Neural progenitor cell (in vitro differentiated cells): ENCODE measurements around the gene GALC. TPM values are rescaled to one million over a fixed set of nuclear protein-coding genes. Genes with fewer than 3 reads are reported as not detected.
A peak's percentile ranks its signal among the peaks of the same experiment; 100 is the strongest.

Experiments used
- DNase-seq: peaks from one replicate; pipeline ENCODE4 v3.0.0-alpha.2; 2016; ENCODE audit warnings: low spot score
- H2AFZ ChIP-seq: fragments of 200-600 bp; sonication (generic); replicated peaks from 2 replicates; pipeline ENCODE4 v1.6.1; 2016; ENCODE audit warnings: antibody characterized with exemption
- H3F3A ChIP-seq: fragments of 200-600 bp; sonication (generic); 2 replicates; pipeline ENCODE4 v1.6.1; 2016; ENCODE audit warnings: antibody characterized with exemption, low read depth
- H3K27ac ChIP-seq: fragments of 200-600 bp; sonication (generic); 2 replicates; pipeline ENCODE4 v1.5.1; 2016; ENCODE audit warnings: mild to moderate bottlenecking
- H3K27me3 ChIP-seq: fragments of 200-600 bp; sonication (generic); 2 replicates; pipeline ENCODE4 v1.6.1; 2016; ENCODE audit warnings: mild to moderate bottlenecking, moderate library complexity
- H3K36me3 ChIP-seq: fragments of 200-600 bp; sonication (generic); 2 replicates; pipeline ENCODE4 v1.5.1; 2016
- H3K4me1 ChIP-seq: fragments of 200-600 bp; sonication (generic); 2 replicates; pipeline ENCODE4 v1.6.1; 2016; ENCODE audit warnings: mixed run types
- H3K4me2 ChIP-seq: fragments of 200-600 bp; sonication (generic); 2 replicates; pipeline ENCODE4 v1.6.1; 2016
- H3K4me3 ChIP-seq: fragments of 200-600 bp; sonication (generic); 2 replicates; pipeline ENCODE4 v1.5.1; 2016
- H3K79me2 ChIP-seq: fragments of 200-600 bp; sonication (generic); 2 replicates; pipeline ENCODE4 v1.6.1; 2016; ENCODE audit warnings: low read depth
- H3K9ac ChIP-seq: fragments of 200-600 bp; sonication (generic); 2 replicates; pipeline ENCODE4 v1.6.1; 2016
- H3K9me3 ChIP-seq: fragments of 200-600 bp; sonication (generic); 2 replicates; pipeline ENCODE4 v1.5.1; 2016; ENCODE audit warnings: low read depth
- H4K20me1 ChIP-seq: fragments of 200-600 bp; sonication (generic); 2 replicates; pipeline ENCODE4 v1.6.1; 2016; ENCODE audit warnings: low read depth
- H3K27ac Mint-ChIP-seq: 3 replicates; pipeline ENCODE4 v1.8.0; 2021; ENCODE audit warnings: mixed read lengths
- H3K27me3 Mint-ChIP-seq: 2 replicates; pipeline ENCODE4 v1.8.0; 2022; ENCODE audit warnings: low read depth, mild to moderate bottlenecking, inconsistent platforms, moderate library complexity, mixed read lengths; ENCODE audit not compliant: insufficient read depth
- H3K36me3 Mint-ChIP-seq: 3 replicates; pipeline ENCODE4 v1.8.0; 2021; ENCODE audit warnings: mixed read lengths
- H3K4me1 Mint-ChIP-seq: 3 replicates; pipeline ENCODE4 v1.8.0; 2021; ENCODE audit warnings: mixed read lengths
- H3K4me3 Mint-ChIP-seq: 3 replicates; pipeline ENCODE4 v1.8.0; 2021; ENCODE audit warnings: mild to moderate bottlenecking, moderate library complexity, mixed read lengths
- H3K9me3 Mint-ChIP-seq: 3 replicates; pipeline ENCODE4 v1.8.0; 2020; ENCODE audit warnings: mixed read lengths
- EZH2 ChIP-seq: fragments of 200-600 bp; sonication (generic); IDR thresholded peaks from 2 replicates; pipeline ENCODE4 v1.6.1; 2017; ENCODE audit warnings: antibody characterized with exemption, mild to moderate bottlenecking, moderate library complexity
- EZH2phosphoT487 ChIP-seq: fragments of 200-600 bp; sonication (generic); IDR thresholded peaks from 2 replicates; pipeline ENCODE4 v1.6.1; 2017; ENCODE audit warnings: antibody characterized with exemption
- total RNA-seq: library from RNA; depleted of rRNA; stranded (reverse); fragments of >200 nt; gene quantifications from 2 replicates; pipeline ENCODE4 v1.2.3, GENCODE V29; 2015; ENCODE audit warnings: low replicate concordance
- TF ChIP-seq, protein P1 (sequence below): fragments of 200-600 bp; sonication (generic); IDR thresholded peaks from 2 replicates; pipeline ENCODE4 v1.5.1; 2017; ENCODE audit warnings: antibody characterized with exemption, mild to moderate bottlenecking

Gene GALC
- total RNA-seq, 1 donor from 2014 or later: 30.8 TPM

DNA sequence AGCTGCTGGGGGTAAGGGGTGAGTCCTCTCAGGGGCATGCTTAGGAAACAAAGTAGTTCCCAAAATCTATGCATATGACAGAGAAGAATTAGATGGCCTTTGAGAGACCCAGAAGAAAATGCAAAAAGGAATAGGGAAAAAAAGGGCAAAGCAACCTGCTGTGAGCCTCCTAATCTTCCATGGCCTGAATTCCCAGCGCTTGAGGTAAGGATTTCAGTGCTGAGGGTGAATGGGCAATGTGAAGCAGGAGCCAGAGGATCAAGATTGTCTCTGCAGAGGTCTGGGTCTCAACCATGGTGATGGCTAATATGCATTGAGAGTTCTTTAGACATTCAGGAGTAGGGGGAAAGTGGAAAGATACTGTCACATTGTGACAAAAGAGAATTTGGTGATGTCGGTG lies 43.4 kb upstream of the GALC start:
- Mint-ChIP-seq H3K27ac (peak overlapping the region; percentile 82), H3K4me3 (no peak overlapping the region), H3K36me3 (no peaks in the 10 kb centered on the region), H3K4me1 (peaks cover 23% of the 10 kb centered on the region), H3K27me3 (no peaks in the 10 kb centered on the region), H3K9me3 (peaks cover 4% of the 10 kb centered on the region)
- peak; percentile 7 for DNase-seq
- no peaks in the 10 kb centered on the region for H3K9me3 ChIP-seq
- H2AFZ ChIP-seq: peak overlapping the region; percentile 10
- peak overlapping the region; percentile 24 for H3K4me2 ChIP-seq
- H3F3A ChIP-seq: no peaks in the 10 kb centered on the region
- no peak overlapping the region for H3K4me3 ChIP-seq
- no peak for TF ChIP-seq EZH2
- TF ChIP-seq, protein P1, sequence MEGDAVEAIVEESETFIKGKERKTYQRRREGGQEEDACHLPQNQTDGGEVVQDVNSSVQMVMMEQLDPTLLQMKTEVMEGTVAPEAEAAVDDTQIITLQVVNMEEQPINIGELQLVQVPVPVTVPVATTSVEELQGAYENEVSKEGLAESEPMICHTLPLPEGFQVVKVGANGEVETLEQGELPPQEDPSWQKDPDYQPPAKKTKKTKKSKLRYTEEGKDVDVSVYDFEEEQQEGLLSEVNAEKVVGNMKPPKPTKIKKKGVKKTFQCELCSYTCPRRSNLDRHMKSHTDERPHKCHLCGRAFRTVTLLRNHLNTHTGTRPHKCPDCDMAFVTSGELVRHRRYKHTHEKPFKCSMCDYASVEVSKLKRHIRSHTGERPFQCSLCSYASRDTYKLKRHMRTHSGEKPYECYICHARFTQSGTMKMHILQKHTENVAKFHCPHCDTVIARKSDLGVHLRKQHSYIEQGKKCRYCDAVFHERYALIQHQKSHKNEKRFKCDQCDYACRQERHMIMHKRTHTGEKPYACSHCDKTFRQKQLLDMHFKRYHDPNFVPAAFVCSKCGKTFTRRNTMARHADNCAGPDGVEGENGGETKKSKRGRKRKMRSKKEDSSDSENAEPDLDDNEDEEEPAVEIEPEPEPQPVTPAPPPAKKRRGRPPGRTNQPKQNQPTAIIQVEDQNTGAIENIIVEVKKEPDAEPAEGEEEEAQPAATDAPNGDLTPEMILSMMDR: no peak
- TF ChIP-seq EZH2phosphoT487: no peak
- H3K36me3 ChIP-seq: no peaks in the 10 kb centered on the region
- peaks cover 15% of the 10 kb centered on the region for H3K4me1 ChIP-seq
- no peaks in the 10 kb centered on the region for H4K20me1 ChIP-seq
- no peak overlapping the region for H3K27ac ChIP-seq
- no peaks in the 10 kb centered on the region for H3K27me3 ChIP-seq
- no peak overlapping the region for H3K9ac ChIP-seq
- no peaks in the 10 kb centered on the region for H3K79me2 ChIP-seq

- Mint-ChIP-seq H3K36me3 (no peaks in the 10 kb centered on the region), H3K4me1 (peaks cover 23% of the 10 kb centered on the region), H3K27ac (no peak overlapping the region), H3K9me3 (peaks cover 4% of the 10 kb centered on the region), H3K27me3 (peaks cover 2% of the 10 kb centered on the region), H3K4me3 (no peak overlapping the region)
- Histone ChIP-seq H3F3A (no peaks in the 10 kb centered on the region), H3K79me2 (no peaks in the 10 kb centered on the region), H3K4me2 (no peak overlapping the region), H3K9me3 (no peaks in the 10 kb centered on the region), H3K4me1 (peaks cover 15% of the 10 kb centered on the region), H3K36me3 (no peaks in the 10 kb centered on the region), H3K27ac (no peak overlapping the region), H3K4me3 (no peak overlapping the region), H4K20me1 (no peaks in the 10 kb centered on the region), H3K9ac (no peak overlapping the region), H3K27me3 (no peaks in the 10 kb centered on the region), H2AFZ (no peak overlapping the region)
- TF ChIP-seq, protein P1: no peak
- TF ChIP-seq EZH2: no peak
- no peak for TF ChIP-seq EZH2phosphoT487
- DNase-seq: no peak
These were observed 41.1 kb upstream of the GALC start for GRCh38 chr14:88034076-88034475.

GRCh38 chr14:88032373-88032772 lies 39.4 kb upstream of the GALC start:
- no peak overlapping the region for H3K9ac ChIP-seq
- TF ChIP-seq, protein P1: no peak
- no peak for TF ChIP-seq EZH2phosphoT487
- no peak for TF ChIP-seq EZH2
- no peaks in the 10 kb centered on the region for H3K36me3 ChIP-seq
- H3K9me3 ChIP-seq: no peaks in the 10 kb centered on the region
- no peak overlapping the region for H3K4me2 ChIP-seq
- no peak overlapping the region for H3K4me3 ChIP-seq
- no peak for DNase-seq
- H3K9me3 Mint-ChIP-seq: peaks cover 4% of the 10 kb centered on the region
- H3K36me3 Mint-ChIP-seq: no peaks in the 10 kb centered on the region
- H3K79me2 ChIP-seq: no peaks in the 10 kb centered on the region
- peaks cover 17% of the 10 kb centered on the region for H3K4me1 Mint-ChIP-seq
- no peak overlapping the region for H3K27ac Mint-ChIP-seq
- H3K27me3 Mint-ChIP-seq: peaks cover 2% of the 10 kb centered on the region
- no peaks in the 10 kb centered on the region for H4K20me1 ChIP-seq
- no peak overlapping the region for H2AFZ ChIP-seq
- H3F3A ChIP-seq: no peaks in the 10 kb centered on the region
- H3K27ac ChIP-seq: no peak overlapping the region
- H3K27me3 ChIP-seq: no peaks in the 10 kb centered on the region
- H3K4me3 Mint-ChIP-seq: no peak overlapping the region
- H3K4me1 ChIP-seq: peaks cover 13% of the 10 kb centered on the region
